GM12873 (cell line): Measurements from ENCODE around the gene SNX25.

Source experiments
- CTCF ChIP-seq: IDR thresholded peaks from 2 replicates; pipeline ENCODE4 v1.5.1; 2012; ENCODE audit warnings: low read depth, mild to moderate bottlenecking, moderate library complexity, low read length, control low read depth; ENCODE audit not compliant: insufficient read depth; ENCODE audit errors: missing control alignments

SNX25 gene

DNA sequence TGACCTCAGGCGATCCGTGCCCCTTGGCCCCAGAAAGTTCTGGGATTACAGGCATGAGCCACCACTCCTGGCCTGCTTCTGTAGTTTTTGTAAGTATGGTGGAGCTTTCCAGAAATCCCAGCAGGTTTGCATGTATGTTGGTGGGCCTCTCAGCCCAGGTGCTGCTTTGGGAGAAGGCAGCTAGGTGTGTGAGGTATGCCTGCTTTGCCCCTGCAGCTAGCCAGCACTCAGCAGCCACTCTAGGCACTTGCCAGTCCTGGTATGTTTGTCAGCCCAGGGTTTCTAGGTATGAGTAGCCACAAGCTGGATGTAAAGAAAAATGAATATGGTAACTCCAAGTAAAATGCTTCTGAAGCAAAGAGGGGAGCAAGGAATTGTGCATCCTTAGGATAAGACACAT is 8.9 kb downstream of the SNX25 start:
- no peak for TF ChIP-seq CTCF

DNA sequence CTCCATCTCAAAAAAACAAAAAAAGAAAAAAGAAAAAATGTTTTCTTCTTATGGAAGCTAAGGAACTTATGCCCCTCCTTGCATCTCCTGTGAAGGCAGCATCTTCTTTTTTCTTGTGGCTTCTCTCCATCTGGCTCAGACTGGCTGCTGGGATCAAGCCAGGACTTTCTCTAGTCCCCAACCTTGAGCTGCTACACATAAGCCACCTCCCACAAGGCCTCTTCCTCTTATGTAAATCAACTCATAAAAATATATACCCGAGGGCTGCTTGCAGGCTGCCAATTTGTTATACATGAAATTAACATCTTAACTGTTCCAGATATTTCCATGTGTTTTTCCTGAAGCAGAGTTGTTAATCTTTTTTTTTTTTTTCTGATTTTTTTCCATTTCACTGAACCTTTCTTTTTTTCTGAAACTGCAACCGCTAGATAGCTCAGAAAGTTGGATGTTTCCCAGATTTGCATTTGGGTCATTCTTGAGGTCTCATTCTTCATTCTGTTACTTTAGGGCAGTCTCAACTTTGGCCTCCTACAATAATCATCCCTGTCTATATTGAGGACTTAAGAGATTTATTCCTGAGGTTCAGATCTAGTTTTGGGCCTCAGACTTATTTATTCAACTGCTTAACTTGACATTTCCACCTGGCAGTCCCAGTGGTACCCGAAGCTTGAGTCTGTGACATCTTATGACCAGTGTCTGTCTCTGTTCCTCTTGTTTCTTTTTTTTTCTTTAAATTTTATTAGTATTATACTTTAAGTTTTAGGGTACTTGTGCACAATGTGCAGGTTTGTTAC is 10.3 kb downstream of the SNX25 start:
- no peak for TF ChIP-seq CTCF

GRCh38 chr4:185221491-185221890 is 12.1 kb downstream of the SNX25 start:
- TF ChIP-seq CTCF = no peak

- TF ChIP-seq CTCF = no peak
These were observed 12.5 kb downstream of the SNX25 start for GRCh38 chr4:185221912-185222311.

- no peak for TF ChIP-seq CTCF
These were observed 13.2 kb downstream of the SNX25 start for GRCh38 chr4:185222598-185222997.

GRCh38 chr4:185224597-185224996 is 15.2 kb downstream of the SNX25 start:
- peak; percentile 20 for TF ChIP-seq CTCF

GRCh38 chr4:185225940-185226339 is 16.5 kb downstream of the SNX25 start:
- no peak for TF ChIP-seq CTCF

- no peak for TF ChIP-seq CTCF
These were observed 17.7 kb downstream of the SNX25 start for GRCh38 chr4:185227131-185227551.
